ENCODE measurements around the gene CNTNAP2. TPM values are rescaled to one million over a fixed set of nuclear protein-coding genes. Genes with fewer than 3 reads are reported as not detected.

The CNTNAP2 gene
- total and polyA plus RNA-seq, 9 of the 15 experiments (the other 6 are each of a cell fraction or from before 2014, with no cell fraction given), result 0.04 to 0.62 (median 0.09) TPM; not detected in 4

DNA sequence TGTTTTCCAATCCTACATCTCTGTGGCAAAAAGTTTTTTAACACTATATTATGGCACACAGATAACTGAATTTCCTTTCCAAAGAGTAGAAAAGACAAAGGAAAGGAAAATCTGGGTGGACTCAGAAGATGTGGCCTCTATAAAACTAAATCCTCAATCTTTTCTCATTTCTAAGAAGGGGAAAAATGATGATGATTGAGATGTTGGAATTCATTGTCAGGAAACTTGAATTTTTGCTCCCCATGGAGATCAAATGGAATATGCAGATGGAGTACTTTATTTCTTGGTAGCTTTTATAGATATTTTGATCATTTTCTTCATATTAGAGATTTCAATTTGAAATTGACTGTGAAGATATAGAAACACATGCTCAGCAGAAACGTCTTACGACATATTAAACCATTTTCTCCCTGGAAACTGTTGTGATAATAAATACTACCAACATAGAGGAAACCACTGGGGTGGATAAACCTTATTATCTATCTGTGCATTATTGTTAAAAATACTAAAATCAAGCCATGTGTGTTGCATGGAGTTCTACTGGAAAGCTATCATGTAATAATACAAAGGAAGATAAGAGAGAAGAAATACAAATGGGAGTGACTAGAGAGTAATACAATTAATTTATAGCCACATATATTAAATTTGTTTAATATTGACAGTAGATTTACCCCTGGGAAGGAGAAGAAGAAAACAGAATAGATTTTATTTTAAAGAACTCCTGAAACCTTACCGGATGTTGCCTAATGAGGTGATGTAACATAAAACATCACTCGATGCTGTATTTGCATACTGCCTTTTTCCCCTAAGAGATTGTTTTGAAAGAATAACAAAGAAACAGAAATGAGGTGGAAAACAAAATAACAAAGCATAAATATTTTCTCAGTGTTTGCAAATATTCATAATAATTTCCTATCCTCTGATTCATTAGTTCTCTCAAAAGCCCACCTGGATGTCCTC is 1542.7 kb downstream of the CNTNAP2 start:
- POLR2A ChIA-PET, result no interaction called here
- BruUV-seq (replicated peaks), result no TSS peak

More for the DNA sequence above, 1542.7 kb downstream of the CNTNAP2 start:
- H3K27me3 ChIP-seq (ENCODE audit: control insufficient read depth in 2 of 2, insufficient read depth in 2 of 2, low read length in 2 of 2), result no peaks in the 10 kb centered on the region
- ATAC-seq (no peak), FAIRE-seq (no peak), DNase-seq (ENCODE audit: extremely low read depth in 1 of 4, low spot score in 3 of 4) (no peak)
- no peaks in the 10 kb centered on the region for H3K9me3 ChIP-seq (replicated peaks; ENCODE audit: control insufficient read depth, insufficient read depth, low read depth, low read length)
- H2AFZ ChIP-seq (ENCODE audit: low read depth, low read length), result no peak overlapping the region
- no peaks in the 10 kb centered on the region for H3K9me1 ChIP-seq (ENCODE audit: control insufficient read depth, insufficient read depth, low read length)
- CTCF ChIA-PET (ENCODE audit: low intra/inter-chr PET ratio), result no interaction called here
- no peak overlapping the region for H3K4me2 ChIP-seq (ENCODE audit: insufficient read depth, low read length)
- H3K4me1 ChIP-seq (replicated peaks in 1 of 2; ENCODE audit: control insufficient read depth in 2 of 2, insufficient read depth in 2 of 2, low read length in 2 of 2), result no peaks in the 10 kb centered on the region
- H3K4me3 ChIP-seq, result no peak overlapping the region
- H3K79me2 ChIP-seq (ENCODE audit: control insufficient read depth, insufficient read depth, low read length), result no peaks in the 10 kb centered on the region
- no peaks in the 10 kb centered on the region for H3K36me3 ChIP-seq (ENCODE audit: control insufficient read depth, insufficient read depth, low read length)
- H3K9ac ChIP-seq (ENCODE audit: insufficient read depth in 1 of 2, low read depth in 2 of 2, low read length in 2 of 2), result no peak overlapping the region
- H3K27ac ChIP-seq (ENCODE audit: extremely low read depth, low read depth, low read length), result no peak overlapping the region
- TF ChIP-seq MYBL2 (IDR thresholded peaks at IDR 0.05; ENCODE audit: low read depth), result no peak
- TF ChIP-seq MYBL2 (CRISPR knock-in tag; IDR thresholded peaks at IDR 0.05; ENCODE audit: borderline replicate concordance), result no peak
- TF ChIP-seq ZEB2 (IDR thresholded peaks at IDR 0.05), result no peak
- TF ChIP-seq TBP (optimal IDR thresholded peaks at IDR 0.05; ENCODE audit: low read depth, low read length), result no peak
- TF ChIP-seq SRSF1 (IDR thresholded peaks at IDR 0.05; ENCODE audit: low read depth, low read length), result no peak
- TF ChIP-seq SETDB1 (IDR thresholded peaks at IDR 0.05; ENCODE audit: low read length), result no peak
- no peak for TF ChIP-seq ZNF3 (CRISPR knock-in tag; IDR thresholded peaks at IDR 0.05)
- TF ChIP-seq, protein P1, sequence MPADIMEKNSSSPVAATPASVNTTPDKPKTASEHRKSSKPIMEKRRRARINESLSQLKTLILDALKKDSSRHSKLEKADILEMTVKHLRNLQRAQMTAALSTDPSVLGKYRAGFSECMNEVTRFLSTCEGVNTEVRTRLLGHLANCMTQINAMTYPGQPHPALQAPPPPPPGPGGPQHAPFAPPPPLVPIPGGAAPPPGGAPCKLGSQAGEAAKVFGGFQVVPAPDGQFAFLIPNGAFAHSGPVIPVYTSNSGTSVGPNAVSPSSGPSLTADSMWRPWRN (IDR thresholded peaks at IDR 0.05; ENCODE audit: low read depth), result no peak
- TF ChIP-seq CBX1 (IDR thresholded peaks at IDR 0.05; ENCODE audit: low read depth), result no peak
- TF ChIP-seq ESRRA (IDR thresholded peaks at IDR 0.05; ENCODE audit: borderline replicate concordance, low read depth), result no peak
- no peak for TF ChIP-seq CCNT2 (IDR thresholded peaks at IDR 0.05; ENCODE audit: borderline replicate concordance, extremely low read depth, insufficient read length, low read depth, low read length)
- TF ChIP-seq TSC22D4 (tag; IDR thresholded peaks at IDR 0.05), result no peak
- TF ChIP-seq KHSRP (IDR thresholded peaks at IDR 0.05), result no peak
- TF ChIP-seq PHB2 (IDR thresholded peaks at IDR 0.05; ENCODE audit: low read depth), result no peak
- no peak for TF ChIP-seq ZNF77 (CRISPR knock-in tag; IDR thresholded peaks at IDR 0.05)
- no peak for TF ChIP-seq ZNF354B (CRISPR knock-in tag; IDR thresholded peaks at IDR 0.05)
- TF ChIP-seq, protein P2, sequence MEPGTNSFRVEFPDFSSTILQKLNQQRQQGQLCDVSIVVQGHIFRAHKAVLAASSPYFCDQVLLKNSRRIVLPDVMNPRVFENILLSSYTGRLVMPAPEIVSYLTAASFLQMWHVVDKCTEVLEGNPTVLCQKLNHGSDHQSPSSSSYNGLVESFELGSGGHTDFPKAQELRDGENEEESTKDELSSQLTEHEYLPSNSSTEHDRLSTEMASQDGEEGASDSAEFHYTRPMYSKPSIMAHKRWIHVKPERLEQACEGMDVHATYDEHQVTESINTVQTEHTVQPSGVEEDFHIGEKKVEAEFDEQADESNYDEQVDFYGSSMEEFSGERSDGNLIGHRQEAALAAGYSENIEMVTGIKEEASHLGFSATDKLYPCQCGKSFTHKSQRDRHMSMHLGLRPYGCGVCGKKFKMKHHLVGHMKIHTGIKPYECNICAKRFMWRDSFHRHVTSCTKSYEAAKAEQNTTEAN (CRISPR knock-in tag; IDR thresholded peaks at IDR 0.05), result no peak
- no peak for TF ChIP-seq CXXC5 (CRISPR knock-in tag; IDR thresholded peaks at IDR 0.05)
- no peak for TF ChIP-seq TAL1 (IDR thresholded peaks at IDR 0.05)
- WGBS (ENCODE audit: insufficient coverage, low coverage, missing lambda C conversion rate), result 9% methylated on average over 4 of the region's 4 CpGs
- in situ Hi-C loops (cut with MboI), result no loop called here
- H4K20me1 ChIP-seq (replicated peaks; ENCODE audit: control insufficient read depth, insufficient read depth, low read length), result no peaks in the 10 kb centered on the region
- intact Hi-C loops (cut with micrococcal nuclease), result no loop called here
